ENCODE results near the gene MRPS18B. TPM values are rescaled to one million over a fixed set of nuclear protein-coding genes. Genes with fewer than 3 reads are reported as not detected.

MRPS18B gene
- total and polyA plus RNA-seq, 2 of the 13 experiments (the other 11 are each of a cell fraction or from before 2014, with no cell fraction given), result 125 to 131 TPM

DNA sequence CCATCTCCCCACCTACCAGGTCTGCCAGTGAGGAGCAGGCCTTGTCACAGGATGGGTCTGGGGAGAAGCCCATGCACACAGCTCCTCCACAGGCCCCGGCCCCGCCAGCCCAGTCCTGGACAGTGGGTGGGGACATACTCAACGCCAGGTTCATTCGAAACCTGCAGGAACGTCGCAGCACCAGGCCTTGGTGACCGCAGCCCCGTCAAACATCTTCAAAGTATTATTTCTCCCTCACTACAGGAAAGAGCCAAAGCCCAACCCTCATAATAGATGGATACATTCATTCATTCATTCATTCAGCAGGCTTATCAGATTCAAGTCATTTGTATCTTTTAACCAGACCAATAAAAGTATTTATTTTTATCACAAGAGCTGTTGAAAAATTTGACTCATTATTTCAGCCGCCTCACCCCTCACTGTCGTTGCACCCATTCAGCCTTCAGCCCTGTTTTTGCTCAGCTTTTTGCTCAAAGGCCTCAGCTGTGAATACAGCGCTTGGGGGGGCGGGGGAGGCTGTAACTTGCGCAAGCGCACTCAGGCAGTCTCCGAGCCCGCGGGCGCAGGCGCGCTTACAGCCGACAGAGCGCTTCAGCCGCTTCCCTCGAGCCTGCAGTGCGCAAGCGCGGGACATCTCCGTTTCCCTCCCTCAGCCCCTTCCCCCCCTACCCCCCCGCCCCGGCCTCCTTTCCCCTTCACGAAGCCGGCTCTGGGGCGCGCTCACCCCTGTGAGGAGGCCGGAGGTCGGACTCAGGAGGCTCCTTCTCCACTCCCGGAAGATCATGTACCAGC, 29.0 kb downstream of the MRPS18B start, which contains the start of gene C6orf136 (continued):
- TF ChIP-seq, protein P1, sequence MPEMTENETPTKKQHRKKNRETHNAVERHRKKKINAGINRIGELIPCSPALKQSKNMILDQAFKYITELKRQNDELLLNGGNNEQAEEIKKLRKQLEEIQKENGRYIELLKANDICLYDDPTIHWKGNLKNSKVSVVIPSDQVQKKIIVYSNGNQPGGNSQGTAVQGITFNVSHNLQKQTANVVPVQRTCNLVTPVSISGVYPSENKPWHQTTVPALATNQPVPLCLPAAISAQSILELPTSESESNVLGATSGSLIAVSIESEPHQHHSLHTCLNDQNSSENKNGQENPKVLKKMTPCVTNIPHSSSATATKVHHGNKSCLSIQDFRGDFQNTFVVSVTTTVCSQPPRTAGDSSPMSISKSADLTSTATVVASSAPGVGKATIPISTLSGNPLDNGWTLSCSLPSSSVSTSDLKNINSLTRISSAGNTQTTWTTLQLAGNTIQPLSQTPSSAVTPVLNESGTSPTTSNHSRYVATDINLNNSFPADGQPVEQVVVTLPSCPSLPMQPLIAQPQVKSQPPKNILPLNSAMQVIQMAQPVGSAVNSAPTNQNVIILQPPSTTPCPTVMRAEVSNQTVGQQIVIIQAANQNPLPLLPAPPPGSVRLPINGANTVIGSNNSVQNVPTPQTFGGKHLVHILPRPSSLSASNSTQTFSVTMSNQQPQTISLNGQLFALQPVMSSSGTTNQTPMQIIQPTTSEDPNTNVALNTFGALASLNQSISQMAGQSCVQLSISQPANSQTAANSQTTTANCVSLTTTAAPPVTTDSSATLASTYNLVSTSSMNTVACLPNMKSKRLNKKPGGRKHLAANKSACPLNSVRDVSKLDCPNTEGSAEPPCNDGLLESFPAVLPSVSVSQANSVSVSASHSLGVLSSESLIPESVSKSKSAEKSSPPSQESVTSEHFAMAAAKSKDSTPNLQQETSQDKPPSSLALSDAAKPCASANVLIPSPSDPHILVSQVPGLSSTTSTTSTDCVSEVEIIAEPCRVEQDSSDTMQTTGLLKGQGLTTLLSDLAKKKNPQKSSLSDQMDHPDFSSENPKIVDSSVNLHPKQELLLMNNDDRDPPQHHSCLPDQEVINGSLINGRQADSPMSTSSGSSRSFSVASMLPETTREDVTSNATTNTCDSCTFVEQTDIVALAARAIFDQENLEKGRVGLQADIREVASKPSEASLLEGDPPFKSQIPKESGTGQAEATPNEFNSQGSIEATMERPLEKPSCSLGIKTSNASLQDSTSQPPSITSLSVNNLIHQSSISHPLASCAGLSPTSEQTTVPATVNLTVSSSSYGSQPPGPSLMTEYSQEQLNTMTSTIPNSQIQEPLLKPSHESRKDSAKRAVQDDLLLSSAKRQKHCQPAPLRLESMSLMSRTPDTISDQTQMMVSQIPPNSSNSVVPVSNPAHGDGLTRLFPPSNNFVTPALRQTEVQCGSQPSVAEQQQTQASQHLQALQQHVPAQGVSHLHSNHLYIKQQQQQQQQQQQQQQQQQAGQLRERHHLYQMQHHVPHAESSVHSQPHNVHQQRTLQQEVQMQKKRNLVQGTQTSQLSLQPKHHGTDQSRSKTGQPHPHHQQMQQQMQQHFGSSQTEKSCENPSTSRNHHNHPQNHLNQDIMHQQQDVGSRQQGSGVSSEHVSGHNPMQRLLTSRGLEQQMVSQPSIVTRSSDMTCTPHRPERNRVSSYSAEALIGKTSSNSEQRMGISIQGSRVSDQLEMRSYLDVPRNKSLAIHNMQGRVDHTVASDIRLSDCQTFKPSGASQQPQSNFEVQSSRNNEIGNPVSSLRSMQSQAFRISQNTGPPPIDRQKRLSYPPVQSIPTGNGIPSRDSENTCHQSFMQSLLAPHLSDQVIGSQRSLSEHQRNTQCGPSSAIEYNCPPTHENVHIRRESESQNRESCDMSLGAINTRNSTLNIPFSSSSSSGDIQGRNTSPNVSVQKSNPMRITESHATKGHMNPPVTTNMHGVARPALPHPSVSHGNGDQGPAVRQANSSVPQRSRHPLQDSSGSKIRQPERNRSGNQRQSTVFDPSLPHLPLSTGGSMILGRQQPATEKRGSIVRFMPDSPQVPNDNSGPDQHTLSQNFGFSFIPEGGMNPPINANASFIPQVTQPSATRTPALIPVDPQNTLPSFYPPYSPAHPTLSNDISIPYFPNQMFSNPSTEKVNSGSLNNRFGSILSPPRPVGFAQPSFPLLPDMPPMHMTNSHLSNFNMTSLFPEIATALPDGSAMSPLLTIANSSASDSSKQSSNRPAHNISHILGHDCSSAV (CRISPR knock-in tag; IDR thresholded peaks at IDR 0.05; ENCODE audit: borderline replicate concordance), result 0 out of 2 replicates have a peak, but pooled peaks have one; percentile 80
- peak; percentile 88 for TF ChIP-seq CEBPB (IDR thresholded peaks at IDR 0.05; ENCODE audit: borderline replicate concordance, low read depth, low read length)
- peak; percentile 21 for TF ChIP-seq HNF1B (CRISPR knock-in tag; IDR thresholded peaks at IDR 0.05)
- TF ChIP-seq XRCC5 (optimal IDR thresholded peaks at IDR 0.05; ENCODE audit: low read length), result peak; percentile 14
- no peak for TF ChIP-seq MBD4 (IDR thresholded peaks at IDR 0.05; ENCODE audit: borderline replicate concordance, low read length)
- no peak for TF ChIP-seq ZBTB44 (CRISPR knock-in tag; IDR thresholded peaks at IDR 0.05)
- TF ChIP-seq CCAR2 (optimal IDR thresholded peaks at IDR 0.05; ENCODE audit: low read depth, low read length), result peak; percentile 12
- TF ChIP-seq MXI1 (IDR thresholded peaks at IDR 0.05; ENCODE audit: borderline replicate concordance, low read depth, low read length), result 0 out of 3 replicates have a peak, but pooled peaks have one; percentile 36
- TF ChIP-seq CTCF (CRISPR knock-in tag; IDR thresholded peaks at IDR 0.05), result 0 out of 2 replicates have a peak, but pooled peaks have one; percentile 10
- no peak for TF ChIP-seq ZBTB46 (CRISPR knock-in tag; IDR thresholded peaks at IDR 0.05; ENCODE audit: borderline replicate concordance)
- 0 out of 2 replicates have a peak, but pooled peaks have one; percentile 20 for TF ChIP-seq ZNF709 (CRISPR knock-in tag; IDR thresholded peaks at IDR 0.05)

Data from HepG2 (cell line).